Measurements from ENCODE around the gene ANKH.

GRCh38 chr5:14655146-14655741 is 216.3 kb downstream of the ANKH start:
- TF ChIP-seq POLR2AphosphoS5 (IDR thresholded peaks at IDR 0.05) (no peak), CTCF (IDR thresholded peaks at IDR 0.05 in 8 of 11, conservative IDR thresholded peaks at IDR 0.05 in 3 of 11) (no peak), POLR2A (IDR thresholded peaks at IDR 0.05) (no peak)
